ENCODE measurements around the gene TMEM63C. TPM values are rescaled to one million over a fixed set of nuclear protein-coding genes. Genes with fewer than 3 reads are reported as not detected.

TMEM63C gene, protein sequence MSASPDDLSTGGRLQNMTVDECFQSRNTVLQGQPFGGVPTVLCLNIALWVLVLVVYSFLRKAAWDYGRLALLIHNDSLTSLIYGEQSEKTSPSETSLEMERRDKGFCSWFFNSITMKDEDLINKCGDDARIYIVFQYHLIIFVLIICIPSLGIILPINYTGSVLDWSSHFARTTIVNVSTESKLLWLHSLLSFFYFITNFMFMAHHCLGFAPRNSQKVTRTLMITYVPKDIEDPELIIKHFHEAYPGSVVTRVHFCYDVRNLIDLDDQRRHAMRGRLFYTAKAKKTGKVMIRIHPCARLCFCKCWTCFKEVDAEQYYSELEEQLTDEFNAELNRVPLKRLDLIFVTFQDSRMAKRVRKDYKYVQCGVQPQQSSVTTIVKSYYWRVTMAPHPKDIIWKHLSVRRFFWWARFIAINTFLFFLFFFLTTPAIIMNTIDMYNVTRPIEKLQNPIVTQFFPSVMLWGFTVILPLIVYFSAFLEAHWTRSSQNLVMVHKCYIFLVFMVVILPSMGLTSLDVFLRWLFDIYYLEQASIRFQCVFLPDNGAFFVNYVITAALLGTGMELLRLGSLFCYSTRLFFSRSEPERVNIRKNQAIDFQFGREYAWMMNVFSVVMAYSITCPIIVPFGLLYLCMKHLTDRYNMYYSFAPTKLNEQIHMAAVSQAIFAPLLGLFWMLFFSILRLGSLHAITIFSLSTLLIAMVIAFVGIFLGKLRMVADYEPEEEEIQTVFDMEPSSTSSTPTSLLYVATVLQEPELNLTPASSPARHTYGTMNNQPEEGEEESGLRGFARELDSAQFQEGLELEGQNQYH
- 0.06 TPM in 1 of 2 replicates, not detected in the other for total RNA-seq (2014; rRNA removed; shearing (Covaris generic))

DNA sequence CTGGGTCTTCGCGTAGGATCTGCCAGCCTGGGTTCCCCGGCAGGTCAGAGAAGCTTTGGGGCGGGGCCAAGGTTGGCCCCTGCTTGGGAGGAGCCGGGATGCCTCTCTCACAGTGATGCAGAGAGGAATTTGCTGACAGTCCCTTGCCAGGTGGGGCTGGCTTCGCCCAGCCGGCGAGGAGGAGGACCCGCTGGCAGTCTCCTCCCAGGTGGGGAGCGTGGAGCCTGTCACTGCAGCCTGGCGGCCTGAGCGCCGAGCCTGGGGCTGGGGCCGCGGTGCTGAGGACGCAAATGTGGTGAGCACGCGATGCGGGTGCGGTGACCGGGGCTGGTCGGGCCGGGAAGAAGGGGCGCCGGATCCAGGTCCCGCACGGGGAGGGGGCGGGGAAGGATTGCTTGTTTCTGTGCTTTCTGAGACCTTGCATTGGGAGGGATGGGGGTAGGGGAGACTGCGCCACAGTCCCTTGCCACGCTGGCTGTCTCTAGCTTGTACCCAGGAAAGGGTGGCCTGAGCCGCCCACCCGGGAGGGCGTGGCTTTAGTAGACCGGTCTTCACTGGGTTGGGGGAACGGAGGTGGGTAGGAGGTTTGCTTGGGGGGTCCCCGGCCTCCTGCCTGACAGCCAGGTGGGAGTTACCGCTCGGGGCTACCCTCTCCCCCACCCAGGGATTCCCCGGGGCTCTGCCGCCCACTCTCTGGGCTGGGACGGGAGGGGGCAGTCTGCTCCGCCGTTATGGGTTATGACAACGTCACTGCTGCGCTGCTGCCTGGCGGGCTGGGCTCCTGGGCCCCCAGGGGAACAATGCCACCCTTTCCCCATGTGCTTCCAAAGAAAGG, at the start of gene TMEM63C:
Gene TMEM63C (plus strand): TSS at position 196 of the 835 bp plus-strand sequence. CDS start 37,016 bp downstream, outside the sequence.
- peak; percentile 92 for DNase-seq (ENCODE audit: low spot score)
- in situ Hi-C loops (cut with HindIII; ENCODE audit: low sequenced_read_pairs), result no loop called here

DNA sequence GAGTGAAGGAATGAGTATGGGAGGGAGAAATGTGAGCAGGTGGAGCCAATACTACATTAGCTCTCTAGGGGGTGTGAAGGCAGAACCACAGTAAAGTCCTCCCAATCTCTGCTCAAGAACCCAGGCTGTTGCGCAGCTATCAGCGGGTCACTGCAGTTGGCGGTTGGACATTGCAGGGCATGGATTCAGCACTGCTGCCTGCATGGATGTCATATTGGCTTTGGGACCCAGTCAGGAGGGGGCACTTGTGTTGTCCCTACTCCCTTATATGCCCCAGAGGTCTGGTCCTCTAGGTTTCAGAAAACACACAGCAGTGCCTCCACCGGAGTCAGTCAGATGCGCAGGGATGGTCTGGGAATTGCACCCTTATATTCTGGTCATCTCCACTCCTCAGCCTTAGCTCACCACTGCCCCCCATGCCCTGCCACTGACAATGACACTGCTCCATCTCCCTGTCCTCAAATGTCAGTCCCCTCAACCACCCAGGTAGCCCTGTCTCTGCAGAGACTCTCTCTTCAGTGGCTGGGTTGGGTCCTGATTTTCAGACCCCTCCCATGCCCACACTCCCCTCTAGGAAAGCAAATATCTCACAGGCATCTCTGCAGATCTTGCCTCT, 49.6 kb upstream of the TMEM63C start:
- peak; percentile 60 for DNase-seq (ENCODE audit: low spot score)
- in situ Hi-C loops (cut with HindIII; ENCODE audit: low sequenced_read_pairs), result no loop called here

DNA sequence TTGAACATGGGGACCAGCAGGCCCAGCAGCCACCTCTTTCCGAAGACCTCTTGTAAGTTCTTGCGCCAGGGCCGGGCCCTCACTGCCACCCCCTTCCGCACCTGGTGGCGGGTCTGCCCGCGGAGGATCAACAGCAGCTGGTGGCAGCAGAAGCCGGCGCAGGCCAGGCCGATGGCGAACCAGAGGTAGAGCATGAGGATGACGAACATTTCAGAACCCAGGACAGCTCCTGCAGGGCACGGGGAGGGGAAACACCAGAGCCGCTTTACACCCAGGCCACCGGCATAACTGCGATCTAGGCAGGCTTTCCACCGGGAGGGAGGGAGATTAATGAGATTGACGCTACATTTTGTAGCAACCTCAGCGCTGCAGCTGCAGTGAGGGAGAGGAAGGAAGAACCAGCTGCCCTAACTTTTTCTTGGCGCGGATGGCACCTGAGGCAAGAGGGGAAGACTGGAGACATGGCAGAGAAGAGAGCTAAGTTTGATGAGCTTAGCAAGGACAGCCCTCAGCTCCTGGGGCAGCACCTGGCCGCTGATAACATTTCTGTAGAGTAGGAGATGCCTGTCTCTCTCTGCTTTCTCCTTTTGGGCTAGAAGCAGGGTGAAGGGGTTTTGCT, 47.8 kb upstream of the TMEM63C start:
- no peak for DNase-seq (ENCODE audit: low spot score)
- in situ Hi-C loops (cut with HindIII; ENCODE audit: low sequenced_read_pairs), result no loop called here

DNA sequence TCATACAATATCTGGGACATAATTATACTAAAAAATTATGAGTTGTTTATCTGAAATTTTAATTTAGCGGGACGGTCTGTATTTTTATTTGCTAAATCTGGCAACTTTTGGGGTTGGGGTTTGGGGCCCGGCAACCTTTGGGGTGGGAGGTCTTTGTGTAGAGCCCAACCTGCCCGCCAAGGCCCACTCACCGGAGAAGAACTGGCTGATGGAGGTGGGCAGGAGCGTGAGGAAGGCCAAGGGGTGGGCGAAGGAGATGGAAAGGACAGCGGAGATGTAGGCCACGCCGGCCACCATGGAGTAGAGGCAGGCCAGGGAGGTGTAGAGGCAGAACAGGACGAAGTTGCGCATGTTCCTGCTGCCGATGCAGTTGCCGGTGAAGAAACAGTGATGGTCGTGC, 42.6 kb upstream of the TMEM63C start:
- no peak for DNase-seq (ENCODE audit: low spot score)
- in situ Hi-C loops (cut with HindIII; ENCODE audit: low sequenced_read_pairs), result no loop called here

DNA sequence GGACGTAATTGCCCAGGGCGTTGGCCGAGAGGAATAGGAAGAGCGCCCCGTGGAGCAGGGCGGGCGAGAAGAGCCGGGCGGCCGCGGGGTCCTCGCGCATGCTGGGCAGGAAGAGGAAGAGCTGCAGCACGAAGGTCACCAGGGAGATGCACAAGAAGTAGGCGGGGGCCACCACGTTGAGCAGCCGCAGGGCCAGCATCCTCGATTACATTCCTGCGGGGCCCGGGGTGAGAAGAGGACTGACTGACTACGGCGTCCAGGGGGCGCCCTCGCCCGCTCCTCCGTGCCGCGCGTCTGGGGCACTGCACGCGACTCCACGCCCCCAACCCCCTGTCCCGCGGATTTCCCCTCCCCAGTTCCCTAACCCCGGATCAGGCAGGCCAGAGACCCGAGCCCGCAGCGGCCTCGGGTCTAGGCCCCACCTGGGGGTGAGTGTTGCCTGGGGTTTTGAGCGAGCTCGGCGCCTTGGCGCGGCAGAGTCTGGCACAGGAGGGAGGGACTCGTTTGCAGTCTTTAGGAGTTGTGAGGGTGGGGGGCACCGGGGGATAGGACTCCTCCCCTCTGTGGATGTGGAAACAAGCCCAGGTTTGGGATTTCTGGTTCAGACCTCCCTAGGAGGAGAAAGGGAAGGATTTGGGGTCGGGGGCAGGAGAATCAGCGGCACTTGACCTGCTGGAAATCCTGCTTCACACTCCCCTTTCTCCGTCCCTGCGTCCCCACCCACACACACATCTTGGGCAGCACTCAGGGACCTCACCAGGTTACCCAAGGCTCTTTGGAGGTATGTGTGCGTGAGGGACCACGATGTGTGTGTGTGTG, 41.8 kb upstream of the TMEM63C start:
- peak; percentile 58 for DNase-seq (ENCODE audit: low spot score)
- in situ Hi-C loops (cut with HindIII; ENCODE audit: low sequenced_read_pairs), result no loop called here

DNA sequence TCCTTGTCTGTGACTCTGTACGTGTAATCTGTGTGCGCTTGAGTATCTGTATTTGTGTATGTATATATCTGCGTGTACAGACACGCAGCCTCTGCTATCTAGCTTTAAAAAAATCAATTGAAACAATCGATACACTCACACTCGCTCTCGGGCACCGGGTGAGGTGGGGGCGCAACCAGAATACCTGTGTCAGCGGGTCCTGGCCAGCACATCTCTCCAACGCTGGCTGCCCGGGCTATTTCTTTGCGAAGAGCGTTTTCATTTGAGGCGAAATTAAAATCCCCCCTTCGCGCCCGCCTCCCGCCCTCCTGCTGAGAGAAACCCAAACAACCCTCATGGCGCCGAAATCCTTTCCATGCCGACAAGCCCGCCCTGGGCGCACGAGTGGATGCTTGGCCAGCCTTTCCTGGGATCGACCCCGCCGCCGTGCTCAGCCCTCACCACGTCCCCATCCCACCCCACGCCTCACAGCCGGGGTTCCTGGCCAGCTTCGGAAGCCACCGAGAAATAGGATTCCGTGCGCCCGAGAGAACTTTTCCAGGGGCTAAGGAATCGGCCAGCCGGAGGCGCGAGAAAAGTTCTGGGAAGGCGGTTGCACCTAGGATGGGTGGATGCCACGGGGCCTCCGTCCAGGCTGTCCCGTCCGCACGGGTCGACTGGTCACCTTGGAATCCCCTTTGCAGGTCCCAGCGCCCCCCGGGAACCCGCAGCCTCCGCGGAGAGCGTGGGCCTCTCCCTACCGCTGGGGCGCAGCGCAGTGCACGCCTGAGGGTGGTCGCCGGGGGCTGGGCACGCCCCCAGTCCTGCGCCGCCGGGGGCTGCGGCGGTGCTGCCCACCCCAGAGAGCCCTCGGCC, 41.0 kb upstream of the TMEM63C start:
- DNase-seq (ENCODE audit: low spot score), result peak; percentile 41

DNA sequence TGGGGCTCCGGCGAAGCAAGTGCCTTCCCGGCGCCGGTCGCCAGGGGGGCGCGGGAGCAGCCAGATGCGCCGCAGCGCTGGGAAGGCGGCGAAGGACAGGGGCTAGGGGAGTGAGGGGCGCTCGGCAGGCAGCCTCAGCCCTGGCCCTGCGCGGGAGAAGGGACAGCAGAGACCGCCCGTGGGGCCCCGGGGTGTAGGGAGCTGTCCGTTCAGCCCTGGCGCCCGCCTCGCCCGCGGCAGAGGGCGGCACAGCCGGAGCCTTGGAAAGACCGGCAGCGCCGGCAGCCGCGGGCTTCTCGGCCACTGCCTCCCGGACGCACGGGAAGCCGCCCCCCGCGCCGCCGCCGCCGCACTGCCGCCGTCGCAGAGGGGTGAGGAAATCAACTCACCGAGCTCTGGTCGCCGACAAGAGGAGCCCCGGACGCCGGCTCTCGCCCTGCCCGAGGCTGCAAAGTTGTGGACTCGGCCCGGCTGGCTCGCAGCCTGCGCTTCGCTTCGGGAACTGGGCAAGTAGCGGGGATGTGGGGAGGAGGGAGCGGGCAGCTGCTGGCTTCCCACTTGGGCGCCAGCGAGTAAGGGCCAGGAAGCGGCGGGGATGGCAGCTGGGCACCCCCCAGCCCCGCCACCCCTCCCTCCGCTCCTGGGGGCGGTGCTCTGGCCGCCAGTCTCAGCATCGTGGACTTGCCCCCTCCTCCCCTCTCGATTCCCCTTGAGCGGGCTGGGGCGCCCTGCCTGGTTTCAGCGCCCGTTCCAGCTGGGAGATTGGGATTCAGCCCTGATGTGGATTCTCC, 40.2 kb upstream of the TMEM63C start, which contains the start of gene ZDHHC22:
Gene ZDHHC22 (minus strand): TSS at position 578 of the 791 bp plus-strand sequence. CDS start 2,053 bp downstream, outside the sequence.
- in situ Hi-C loops (cut with HindIII; ENCODE audit: low sequenced_read_pairs), result no loop called here
- DNase-seq (ENCODE audit: low spot score), result peak; percentile 47

More for the DNA sequence above, 41.0 kb upstream of the TMEM63C start:
- in situ Hi-C loops (cut with HindIII; ENCODE audit: low sequenced_read_pairs), result no loop called here

DNA sequence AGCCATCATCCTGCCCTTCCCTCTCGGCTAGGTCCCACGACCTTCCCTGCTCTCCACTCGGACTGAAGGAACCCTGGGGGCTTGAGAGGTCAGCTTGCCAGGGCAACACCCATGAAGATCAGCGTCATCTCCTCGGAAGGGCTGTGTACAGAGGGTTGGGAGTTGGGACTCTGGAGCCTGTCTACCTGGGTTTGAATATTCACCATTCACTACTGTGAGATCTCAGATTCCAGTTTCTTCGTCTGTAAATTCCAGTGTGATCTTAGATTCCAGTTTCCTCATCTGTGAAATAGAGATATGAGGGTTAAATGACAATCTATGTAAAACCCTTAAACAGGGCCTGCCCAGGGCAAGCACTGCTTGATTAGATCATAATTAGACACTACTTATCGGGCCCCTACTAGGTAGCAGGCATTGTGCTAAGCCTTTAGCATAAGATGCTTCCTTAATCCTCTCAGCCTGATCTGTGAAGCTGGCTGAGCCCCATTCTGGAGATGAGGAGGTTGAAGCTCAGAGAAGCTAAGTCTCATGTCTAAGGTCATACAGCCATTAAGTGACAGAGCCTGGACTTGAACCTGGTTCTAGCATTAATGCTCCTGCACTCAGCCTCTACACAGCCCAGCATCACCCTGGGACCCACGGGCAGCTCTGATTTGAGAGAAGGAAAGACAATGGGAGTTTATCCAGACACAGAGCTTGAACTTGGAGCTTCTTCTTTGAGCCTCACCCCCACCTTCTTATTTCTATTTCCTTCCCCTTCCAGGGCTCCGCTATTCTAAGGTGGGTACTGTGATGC, 39.4 kb upstream of the TMEM63C start:
- in situ Hi-C loops (cut with HindIII; ENCODE audit: low sequenced_read_pairs), result no loop called here
- peak; percentile 57 for DNase-seq (ENCODE audit: low spot score)

DNA sequence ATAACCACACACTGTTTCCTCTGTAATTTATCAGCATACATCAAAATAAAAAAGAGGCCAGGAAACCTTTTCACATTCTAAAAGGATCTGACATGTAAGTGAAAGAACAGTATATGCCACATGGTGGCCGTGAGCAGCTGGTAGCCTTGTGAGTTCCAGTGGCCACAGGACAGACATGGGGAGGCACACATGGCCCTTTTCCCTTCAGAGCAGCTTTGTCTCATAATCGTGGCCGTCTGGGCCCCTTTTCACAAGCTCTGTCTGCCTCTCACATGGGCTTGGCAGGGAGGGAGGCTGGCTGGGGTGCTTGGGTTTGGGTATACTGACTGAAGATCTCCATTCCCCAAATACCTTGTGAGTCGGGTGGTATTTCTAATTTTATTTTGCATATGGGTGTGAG, 38.5 kb upstream of the TMEM63C start:
- in situ Hi-C loops (cut with HindIII; ENCODE audit: low sequenced_read_pairs), result no loop called here
- DNase-seq (ENCODE audit: low spot score), result peak; percentile 79

DNA sequence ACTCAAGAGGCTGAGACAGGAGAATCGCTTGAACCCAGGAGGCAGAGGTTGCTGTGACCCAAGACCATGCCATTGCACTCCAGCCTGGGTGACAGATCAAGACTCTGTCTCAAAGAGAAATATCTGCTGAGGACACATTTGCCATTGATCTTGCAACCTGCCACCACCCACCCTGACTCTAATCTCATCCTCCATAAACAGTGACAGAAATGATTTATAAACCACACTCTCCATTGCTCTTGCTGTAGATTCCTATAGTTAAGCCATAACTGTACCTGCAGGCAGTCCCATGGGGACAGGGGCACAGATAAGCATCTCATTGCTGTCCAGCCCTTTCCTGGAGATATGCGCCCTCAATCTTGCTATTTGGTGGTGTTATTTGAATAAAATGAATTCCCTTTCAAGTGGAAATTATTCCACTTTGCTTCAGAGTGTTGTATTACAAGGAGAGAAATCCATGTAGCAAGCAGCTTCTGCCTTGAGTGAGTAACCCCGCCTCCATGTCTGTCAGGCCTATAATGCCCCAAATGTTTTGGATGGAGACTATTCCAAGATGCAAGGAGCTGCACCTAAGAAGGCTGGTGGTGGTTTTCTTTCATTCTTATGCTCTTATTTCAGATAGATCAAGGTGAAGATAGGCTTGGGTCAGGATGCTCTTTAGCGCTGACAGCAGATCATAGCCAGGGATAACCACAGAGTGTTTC, 37.0 kb upstream of the TMEM63C start:
- in situ Hi-C loops (cut with HindIII; ENCODE audit: low sequenced_read_pairs), result no loop called here
- DNase-seq (ENCODE audit: low spot score), result peak; percentile 62

DNA sequence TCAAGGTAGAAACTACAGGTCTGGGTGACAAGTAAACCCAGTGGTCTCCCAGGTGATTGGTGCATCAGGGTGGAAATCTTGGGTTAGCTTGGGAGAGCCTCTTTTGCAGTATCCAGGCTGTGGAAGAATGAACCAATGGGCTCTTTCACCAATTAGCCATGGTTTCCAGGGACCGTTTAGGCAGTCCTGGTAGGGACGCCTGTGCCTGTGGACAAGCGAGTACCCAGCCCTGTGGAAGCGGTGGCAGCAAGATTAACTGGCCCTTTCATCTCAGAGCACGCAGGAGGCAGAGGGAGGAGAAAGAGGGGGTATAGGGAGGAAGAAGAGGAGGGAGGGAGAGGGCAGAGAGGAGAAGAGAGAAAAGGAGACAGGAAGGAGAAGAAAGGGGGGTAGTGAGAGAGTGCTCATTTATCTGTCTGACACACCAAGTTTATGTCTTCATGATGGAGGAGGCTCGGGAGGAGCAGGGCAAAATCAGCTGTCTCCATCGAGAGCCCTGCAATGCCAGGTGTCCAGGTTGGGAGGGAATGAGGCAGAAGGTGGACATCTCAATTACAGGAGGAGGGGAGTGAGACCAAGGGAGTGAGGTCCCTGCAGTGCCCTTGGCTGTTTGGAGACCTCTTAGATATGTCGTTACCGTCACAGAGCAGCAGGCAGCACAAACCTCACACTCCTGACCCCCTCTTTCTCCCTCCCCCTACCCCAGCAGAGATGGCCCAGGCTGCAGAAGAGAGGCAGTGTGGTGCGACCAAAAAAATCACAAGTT, 35.4 kb upstream of the TMEM63C start:
- in situ Hi-C loops (cut with HindIII; ENCODE audit: low sequenced_read_pairs), result no loop called here

DNA sequence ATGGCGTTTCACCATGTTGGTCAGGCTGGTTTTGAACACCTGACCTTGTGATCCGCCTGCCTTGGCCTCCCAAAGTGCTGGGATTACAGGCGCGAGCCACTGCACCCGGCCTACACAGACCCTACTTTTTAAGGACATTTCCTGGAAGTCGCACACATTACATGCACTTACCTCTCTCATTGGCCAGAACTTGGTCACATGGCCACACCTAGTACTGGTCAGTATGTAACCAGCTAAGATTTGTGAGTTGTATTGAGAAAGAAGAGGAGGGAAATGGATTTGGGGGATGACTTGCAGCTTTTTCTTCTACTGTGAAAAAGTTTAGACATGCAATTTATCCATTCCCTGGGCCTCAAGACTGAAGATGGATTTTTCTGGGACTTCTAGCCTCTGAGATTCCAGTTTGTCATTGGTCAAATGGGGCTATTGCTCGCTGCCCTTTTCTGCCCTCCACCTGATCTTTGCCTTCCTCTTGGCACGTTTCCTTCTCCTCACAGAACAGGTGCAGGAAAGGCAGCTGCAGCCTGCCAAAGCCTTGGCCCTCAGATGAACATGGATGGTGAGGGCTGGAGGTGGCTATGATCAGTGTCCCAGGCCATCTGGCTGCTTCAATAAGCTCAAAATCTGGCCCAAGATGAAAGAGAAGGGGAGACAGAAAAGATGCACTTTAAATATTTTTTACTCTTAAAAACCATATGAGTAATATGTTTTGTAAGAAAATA, 32.9 kb upstream of the TMEM63C start:
- in situ Hi-C loops (cut with HindIII; ENCODE audit: low sequenced_read_pairs), result no loop called here
- DNase-seq (ENCODE audit: low spot score), result peak; percentile 93

More for the DNA sequence above, 35.4 kb upstream of the TMEM63C start:
- peak; percentile 65 for DNase-seq (ENCODE audit: low spot score)

DNA sequence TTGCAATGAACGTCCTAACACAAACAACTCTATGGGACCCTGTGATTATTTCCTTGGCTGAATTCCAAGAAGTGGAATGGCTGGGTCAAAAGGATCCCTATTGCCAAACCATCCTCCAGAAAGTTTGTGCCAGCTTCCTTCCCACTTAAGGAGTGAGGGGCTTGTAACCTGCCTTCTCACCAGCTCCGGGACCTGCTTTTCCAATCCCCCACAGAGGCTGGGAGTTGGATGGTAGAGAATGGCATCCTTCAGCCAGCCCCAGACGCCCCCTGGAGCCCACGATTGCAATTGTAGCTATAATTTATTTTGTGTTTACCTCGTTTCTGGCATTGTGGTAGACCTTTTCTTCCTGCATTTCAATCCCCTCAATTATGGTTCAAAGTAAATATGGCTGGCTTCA, 30.4 kb upstream of the TMEM63C start:
- DNase-seq (ENCODE audit: low spot score), result peak; percentile 72
- in situ Hi-C loops (cut with HindIII; ENCODE audit: low sequenced_read_pairs), result no loop called here

Data from G401 (cell line).